Neutrophil (primary cell): ENCODE measurements around the gene THSD4.

Source experiments
- H3K27ac ChIP-seq: fragments of 200-600 bp; sonication (generic); 2 replicates; pipeline ENCODE4 v1.5.1; 2016; ENCODE audit warnings: mild to moderate bottlenecking, moderate library complexity
- H3K27me3 ChIP-seq: fragments of 200-600 bp; sonication (generic); 2 replicates; pipeline ENCODE4 v1.6.0; 2016; ENCODE audit warnings: mild to moderate bottlenecking
- H3K36me3 ChIP-seq: fragments of 200-600 bp; sonication (generic); 2 replicates; pipeline ENCODE4 v1.5.1; 2017
- H3K4me1 ChIP-seq, 2 experiments: fragments of 200-600 bp in 1 of 2; sonication (generic) in 1 of 2; 1 replicate in 1 of 2; 2 replicates in 1 of 2; pipeline versions ENCODE4 v1.5.1 to v1.6.1; 2013 to 2016; ENCODE audit warnings: low read depth in 1 of 2, low read length in 1 of 2, mild to moderate bottlenecking in 1 of 2, moderate library complexity in 1 of 2; ENCODE audit not compliant: control insufficient read depth in 1 of 2, insufficient read depth in 1 of 2
- H3K4me3 ChIP-seq, 2 experiments: fragments of 200-600 bp in 1 of 2; sonication (generic) in 1 of 2; 1 replicate in 1 of 2; 2 replicates in 1 of 2; pipeline ENCODE4 v1.5.1; 2013 to 2016; ENCODE audit warnings: low read depth in 1 of 2, low read length in 1 of 2, mild to moderate bottlenecking in 1 of 2, moderate library complexity in 1 of 2
- H3K9me3 ChIP-seq: fragments of 200-600 bp; sonication (generic); 2 replicates; pipeline ENCODE4 v1.5.1; 2016
- CTCF ChIP-seq: fragments of 200-600 bp; sonication (generic); IDR thresholded peaks from 2 replicates; pipeline ENCODE4 v1.5.1; 2016; ENCODE audit warnings: antibody characterized with exemption

THSD4 gene

GRCh38 chr15:71386448-71387236 lies 271.4 kb downstream of the THSD4 start:
- H3K4me1 ChIP-seq = no peaks in the 10 kb centered on the region
- H3K27me3 ChIP-seq = peaks cover 42% of the 10 kb centered on the region
- H3K9me3 ChIP-seq = no peaks in the 10 kb centered on the region
- no peak overlapping the region for H3K4me3 ChIP-seq
- no peaks in the 10 kb centered on the region for H3K36me3 ChIP-seq
- no peak overlapping the region for H3K27ac ChIP-seq
- TF ChIP-seq CTCF = no peak

GRCh38 chr15:71387810-71388209 lies 272.5 kb downstream of the THSD4 start:
- Histone ChIP-seq H3K27ac (no peak overlapping the region), H3K4me3 (no peak overlapping the region), H3K4me1 (no peaks in the 10 kb centered on the region), H3K27me3 (peaks cover 42% of the 10 kb centered on the region), H3K9me3 (no peaks in the 10 kb centered on the region), H3K36me3 (no peaks in the 10 kb centered on the region)
- TF ChIP-seq CTCF = no peak

GRCh38 chr15:71390096-71390495 lies 274.8 kb downstream of the THSD4 start:
- H3K4me3 ChIP-seq = no peak overlapping the region
- no peak overlapping the region for H3K27ac ChIP-seq

GRCh38 chr15:71391421-71392088 lies 276.3 kb downstream of the THSD4 start:
- Histone ChIP-seq H3K27ac (no peak overlapping the region), H3K4me1 (no peaks in the 10 kb centered on the region), H3K9me3 (no peaks in the 10 kb centered on the region), H3K36me3 (no peaks in the 10 kb centered on the region), H3K27me3 (peaks cover 25% of the 10 kb centered on the region), H3K4me3 (no peak overlapping the region)
- TF ChIP-seq CTCF = no peak

More at GRCh38 chr15:71390096-71390495, 274.8 kb downstream of the THSD4 start:
- no peaks in the 10 kb centered on the region for H3K4me1 ChIP-seq
- no peaks in the 10 kb centered on the region for H3K36me3 ChIP-seq
- H3K9me3 ChIP-seq = no peaks in the 10 kb centered on the region
- H3K27me3 ChIP-seq = peaks cover 40% of the 10 kb centered on the region
- no peak for TF ChIP-seq CTCF

- H3K9me3 ChIP-seq = no peaks in the 10 kb centered on the region
- no peak overlapping the region for H3K27ac ChIP-seq
- no peaks in the 10 kb centered on the region for H3K36me3 ChIP-seq
- no peaks in the 10 kb centered on the region for H3K4me1 ChIP-seq
- no peak for TF ChIP-seq CTCF
- H3K4me3 ChIP-seq = no peak overlapping the region
- peaks cover 12% of the 10 kb centered on the region for H3K27me3 ChIP-seq
Observed at GRCh38 chr15:71392861-71393283, 277.6 kb downstream of the THSD4 start.
